IPS-18c (cell line): Measurements from ENCODE around the gene ERC2.

Experiments used
- H3K4me3 ChIP-seq: 2 replicates; pipeline ENCODE4 v1.7.0; 2013; ENCODE audit warnings: low read depth, mild to moderate bottlenecking, low read length, moderate library complexity; ENCODE audit not compliant: insufficient read depth
- H3K9me3 ChIP-seq: one replicate; pipeline ENCODE4 v1.6.1; 2013; ENCODE audit warnings: mild to moderate bottlenecking, low read length, moderate library complexity; ENCODE audit not compliant: control insufficient read depth, insufficient read depth

Gene ERC2

DNA sequence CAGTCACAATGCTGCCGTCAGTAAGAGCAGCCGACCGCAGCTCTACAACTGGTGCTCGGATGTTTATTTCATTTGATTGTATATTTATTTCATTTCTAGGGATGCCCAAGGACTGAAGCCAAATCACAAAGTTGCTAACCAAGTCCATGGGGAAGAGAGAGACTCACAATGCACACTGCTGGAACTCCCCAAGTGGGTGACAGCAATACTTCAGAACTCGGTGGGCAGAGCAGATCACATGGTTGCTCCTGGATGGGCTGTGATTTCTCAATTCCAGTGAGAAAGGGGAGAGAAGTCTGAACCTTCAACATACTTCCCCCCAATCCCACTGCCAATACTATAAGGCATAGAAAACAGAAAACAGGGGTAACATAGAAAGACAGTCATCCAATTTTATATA lies 715.4 kb downstream of the ERC2 start:
- Histone ChIP-seq H3K4me3 (no peak overlapping the region), H3K9me3 (no peaks in the 10 kb centered on the region)

DNA sequence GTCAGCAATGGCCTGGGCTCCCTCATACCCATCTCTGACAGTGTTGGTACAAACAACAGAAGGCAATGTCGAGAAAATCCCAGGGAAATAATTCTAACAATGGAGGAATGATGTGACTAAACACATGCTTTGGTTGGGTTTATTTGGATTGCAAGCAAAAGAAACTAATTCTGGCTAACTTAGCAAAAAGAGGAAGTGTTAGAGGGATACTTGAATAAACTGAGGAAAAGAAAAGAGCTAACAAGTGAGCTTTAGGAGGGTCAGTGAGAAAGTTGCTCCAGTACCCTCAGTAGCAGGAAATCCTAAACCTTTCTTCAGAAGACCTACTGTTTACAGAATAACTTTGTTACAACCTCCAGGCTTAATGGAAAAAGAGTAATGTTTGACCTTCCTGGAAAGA lies 716.5 kb downstream of the ERC2 start:
- no peak overlapping the region for H3K4me3 ChIP-seq
- H3K9me3 ChIP-seq, result no peaks in the 10 kb centered on the region

DNA sequence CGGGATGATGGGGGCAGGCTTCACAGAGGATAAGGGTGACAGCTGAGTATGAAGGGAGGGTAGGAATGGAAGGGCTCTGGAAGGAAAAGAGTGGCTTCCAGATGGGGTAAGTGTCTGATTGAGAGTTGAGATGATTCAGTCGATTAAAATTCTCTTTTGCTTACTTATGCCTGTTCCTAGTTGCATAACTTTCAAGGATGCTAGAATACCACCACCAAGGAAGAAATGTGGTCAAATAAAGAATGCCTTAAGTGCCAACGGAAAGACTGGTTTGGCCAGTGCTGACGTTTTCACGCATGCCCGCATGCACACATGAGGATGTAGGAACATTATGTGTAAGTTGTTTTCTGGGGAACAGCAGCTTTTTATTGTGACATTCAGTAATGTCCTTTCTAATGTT lies 717.7 kb downstream of the ERC2 start:
- no peak overlapping the region for H3K4me3 ChIP-seq
- H3K9me3 ChIP-seq, result no peaks in the 10 kb centered on the region

DNA sequence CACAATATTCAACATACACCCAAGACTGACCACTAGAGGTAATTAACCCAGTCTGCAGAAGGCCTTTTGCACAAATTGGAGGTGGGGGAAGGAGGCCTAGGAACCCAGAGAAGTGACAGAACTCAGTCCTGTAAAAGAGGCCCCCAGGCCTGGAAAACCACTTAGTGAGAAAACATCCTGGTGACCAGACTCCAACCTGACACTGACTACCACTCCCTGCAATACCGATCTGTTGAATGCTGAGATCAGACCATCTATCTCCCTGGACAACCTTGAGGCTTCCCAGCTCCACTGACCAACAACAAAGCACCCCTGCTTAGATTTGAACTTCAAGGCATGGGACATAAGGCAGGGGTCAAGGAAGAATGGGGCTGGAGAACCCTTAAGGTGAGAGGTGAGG lies 719.2 kb downstream of the ERC2 start:
- no peaks in the 10 kb centered on the region for H3K9me3 ChIP-seq
- no peak overlapping the region for H3K4me3 ChIP-seq

DNA sequence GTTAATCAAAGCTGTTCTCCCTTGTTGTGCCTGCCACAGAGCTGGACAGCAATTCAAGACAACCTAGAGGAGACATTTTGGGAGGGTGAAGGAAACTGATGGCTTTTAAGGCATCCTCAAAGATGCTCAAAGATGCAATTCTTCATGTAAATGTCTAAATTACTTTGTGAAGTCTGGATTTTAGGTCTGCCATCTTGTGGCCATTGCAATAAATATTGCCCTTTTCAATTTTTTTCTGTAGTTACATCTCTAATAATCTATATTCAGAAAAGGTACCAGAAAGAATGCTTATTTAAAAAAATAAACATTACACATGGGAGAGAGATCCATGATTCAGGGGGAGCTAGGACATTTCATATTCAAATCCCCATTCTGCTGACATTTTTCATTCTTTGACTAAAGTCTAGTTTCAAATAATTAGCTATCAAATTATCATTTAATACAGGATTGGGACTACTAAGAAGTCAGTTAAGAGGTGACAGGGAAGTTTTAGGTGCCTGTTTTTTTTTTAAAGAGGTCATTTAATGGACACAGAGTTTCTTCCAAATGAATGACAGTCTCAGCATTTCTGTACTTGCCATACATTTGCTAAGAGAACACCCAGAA lies 721.4 kb downstream of the ERC2 start:
- Histone ChIP-seq H3K4me3 (no peak overlapping the region), H3K9me3 (no peaks in the 10 kb centered on the region)

DNA sequence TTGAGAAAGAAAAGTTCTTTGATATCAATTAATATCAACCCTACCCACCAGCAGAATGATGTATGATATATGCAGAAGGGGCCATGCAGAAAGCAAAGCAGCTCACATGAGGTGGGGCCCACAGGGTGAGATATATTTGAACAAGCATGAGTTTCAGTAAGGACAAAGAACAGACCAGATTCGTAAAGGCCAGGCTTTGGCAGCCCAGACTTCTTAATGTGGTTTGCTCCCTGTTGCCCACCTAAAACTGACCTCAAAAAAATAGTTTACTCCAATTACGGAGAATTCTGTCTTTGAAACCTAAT lies 725.5 kb downstream of the ERC2 start:
- no peak overlapping the region for H3K4me3 ChIP-seq
- H3K9me3 ChIP-seq, result no peaks in the 10 kb centered on the region

DNA sequence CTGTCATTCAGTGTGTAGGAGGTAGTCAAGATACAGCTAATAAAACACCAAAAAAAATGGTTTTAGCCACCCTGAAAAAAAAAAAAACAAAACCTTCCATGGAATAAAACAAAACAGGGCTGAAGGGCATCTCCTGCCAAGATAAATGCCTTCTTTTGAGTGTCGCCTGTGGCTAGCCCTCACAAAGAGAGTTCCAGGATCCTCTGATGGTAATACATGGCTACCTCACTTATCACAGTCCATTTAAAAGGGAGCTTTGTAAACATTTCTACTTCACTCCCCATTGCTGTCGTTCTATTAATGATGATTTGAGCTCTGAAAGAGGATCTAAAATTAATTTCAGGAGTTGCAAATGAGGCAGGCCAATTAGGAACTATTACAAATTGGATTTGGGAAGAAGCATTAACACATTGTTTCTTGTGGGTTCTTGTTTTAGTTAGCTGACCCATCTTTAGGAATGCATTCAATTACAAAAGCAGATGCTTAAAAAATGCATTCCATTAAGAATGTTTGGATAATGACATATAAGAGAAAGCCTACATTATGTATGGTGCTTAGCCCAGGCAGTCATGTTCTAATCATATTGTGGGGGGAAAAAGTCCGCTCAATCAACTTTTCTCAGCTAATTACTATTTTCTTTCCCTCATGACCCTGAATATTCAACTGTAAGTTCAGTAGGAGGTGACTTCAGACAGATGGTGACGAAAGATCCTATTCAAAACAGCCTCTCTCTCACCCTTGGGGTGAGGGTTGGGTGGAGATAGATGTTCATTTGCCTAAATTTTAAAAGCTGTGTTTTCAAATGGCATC lies 726.0 kb downstream of the ERC2 start:
- no peaks in the 10 kb centered on the region for H3K9me3 ChIP-seq

DNA sequence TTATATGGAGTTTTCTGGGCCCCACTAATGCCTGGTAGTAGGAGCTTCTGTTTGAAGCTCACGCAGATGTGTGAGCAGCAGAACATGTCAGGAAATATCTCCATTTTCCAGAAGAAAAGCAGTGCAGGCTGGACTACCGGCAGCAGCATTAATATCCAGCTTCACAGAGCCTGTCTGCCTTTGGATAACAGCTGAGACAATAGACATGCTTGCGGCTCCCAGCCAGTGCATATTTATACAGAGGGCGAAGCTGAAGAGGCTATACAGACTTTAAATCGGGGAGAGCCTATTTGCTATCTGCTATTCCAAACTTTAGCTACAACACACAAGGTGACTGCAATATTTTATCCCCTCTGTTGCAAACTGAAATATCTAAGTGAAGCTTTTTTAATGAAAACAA lies 731.1 kb downstream of the ERC2 start:
- H3K9me3 ChIP-seq, result no peaks in the 10 kb centered on the region
- H3K4me3 ChIP-seq, result no peak overlapping the region

More for the DNA sequence above, 726.0 kb downstream of the ERC2 start:
- H3K4me3 ChIP-seq, result no peak overlapping the region

DNA sequence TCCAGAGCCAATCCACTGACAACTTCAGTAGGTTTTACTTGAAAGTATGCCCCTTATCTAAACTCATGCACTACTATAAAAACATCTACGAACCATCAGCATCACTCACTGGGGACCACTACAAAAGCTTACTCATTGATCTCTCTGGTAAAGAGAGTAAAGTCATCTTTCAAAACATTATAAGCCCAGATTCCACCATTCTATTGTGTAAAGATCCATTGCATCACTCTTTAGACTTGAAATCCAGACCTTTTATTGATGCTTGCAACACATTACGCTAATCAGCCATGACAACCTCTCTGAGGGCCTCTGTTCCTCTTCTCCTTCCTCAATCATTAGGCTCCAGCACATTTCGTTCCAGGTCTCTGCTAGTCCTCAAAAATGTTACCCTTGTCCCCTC lies 732.3 kb downstream of the ERC2 start:
- no peak overlapping the region for H3K4me3 ChIP-seq
- H3K9me3 ChIP-seq, result no peaks in the 10 kb centered on the region

DNA sequence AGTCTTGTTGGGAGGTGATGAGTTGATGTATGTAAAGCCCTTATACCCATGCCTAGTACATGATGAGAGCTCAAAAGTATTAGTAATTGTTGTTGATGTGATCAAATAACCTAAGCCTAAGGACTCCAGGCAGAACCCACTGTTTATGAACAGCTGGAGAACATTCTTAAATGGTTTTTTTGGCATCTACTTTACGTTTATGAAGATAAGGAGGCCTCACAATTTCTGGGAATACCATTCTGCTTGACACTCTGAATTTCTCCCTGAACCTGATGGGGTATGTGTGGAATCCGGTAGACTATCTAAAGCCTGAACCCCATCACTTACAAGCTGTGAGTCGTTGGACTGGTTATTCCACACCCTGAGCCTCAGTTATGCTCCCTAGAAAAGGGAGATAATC lies 736.5 kb downstream of the ERC2 start:
- no peak overlapping the region for H3K4me3 ChIP-seq
- H3K9me3 ChIP-seq, result no peaks in the 10 kb centered on the region

DNA sequence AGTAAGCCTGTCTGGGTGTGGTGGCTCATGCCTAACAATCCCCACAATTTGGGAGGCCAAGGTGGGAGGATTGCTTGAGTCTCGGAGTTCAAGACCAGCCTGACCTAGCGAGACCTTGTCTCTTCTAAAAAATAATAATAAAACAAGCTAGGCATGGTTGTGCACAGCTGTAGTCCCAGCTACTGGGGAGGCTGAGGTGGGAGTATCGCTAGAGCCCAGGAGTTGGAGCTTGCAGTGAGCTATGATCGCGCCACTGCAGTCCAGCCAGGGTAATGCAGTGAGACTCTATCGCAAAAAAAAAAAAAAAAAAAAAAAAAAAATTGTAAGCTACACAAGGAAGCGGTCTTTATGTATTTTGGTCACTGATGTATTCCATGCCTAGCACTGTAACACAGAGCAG lies 738.7 kb downstream of the ERC2 start:
- H3K4me3 ChIP-seq, result no peak overlapping the region
- H3K9me3 ChIP-seq, result no peaks in the 10 kb centered on the region

DNA sequence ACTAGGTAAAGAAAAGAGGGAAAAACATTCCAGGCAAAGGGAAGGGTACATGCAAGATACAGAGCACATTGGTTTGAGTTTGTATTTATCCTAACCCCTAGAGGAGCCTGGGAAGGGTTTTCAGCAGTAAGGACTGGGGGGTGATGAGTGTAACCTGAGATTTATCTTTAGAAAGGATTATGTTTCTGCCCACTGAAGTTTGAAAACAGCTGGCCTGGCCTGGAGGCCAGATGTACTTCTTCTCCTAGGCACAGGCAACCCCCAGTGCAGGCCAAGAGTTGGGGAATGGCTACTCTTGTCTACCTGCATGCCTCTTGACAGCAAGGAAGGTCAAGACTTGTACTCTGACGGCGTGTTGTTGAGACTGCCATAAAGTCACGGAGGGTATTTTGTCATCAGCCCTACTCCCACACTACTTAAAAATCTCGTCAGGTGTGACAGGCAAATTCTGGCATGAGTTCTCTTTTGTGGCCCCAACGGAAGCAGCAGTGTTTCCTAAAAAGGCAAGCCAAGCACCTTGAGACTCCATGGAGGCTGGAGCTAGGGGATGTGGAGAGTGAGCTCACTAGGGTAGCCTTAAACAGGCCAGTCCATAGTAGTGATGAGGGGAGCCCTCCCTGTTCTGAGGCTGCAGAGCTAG lies 739.7 kb downstream of the ERC2 start:
- Histone ChIP-seq H3K4me3 (no peak overlapping the region), H3K9me3 (no peaks in the 10 kb centered on the region)

DNA sequence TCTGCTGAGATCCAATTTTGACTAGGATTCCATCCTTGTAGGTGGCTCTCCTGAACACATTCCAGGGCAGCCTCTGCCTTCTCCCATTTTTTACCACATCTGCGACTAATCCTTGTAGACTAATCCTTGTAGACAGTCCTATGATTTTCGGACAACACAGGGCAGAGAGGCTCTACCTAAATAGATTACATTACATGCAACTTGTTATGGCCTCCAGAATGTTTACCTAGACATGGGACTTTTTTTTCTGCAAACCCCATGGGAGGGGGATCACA lies 741.8 kb downstream of the ERC2 start:
- Histone ChIP-seq H3K4me3 (no peak overlapping the region), H3K9me3 (no peaks in the 10 kb centered on the region)

DNA sequence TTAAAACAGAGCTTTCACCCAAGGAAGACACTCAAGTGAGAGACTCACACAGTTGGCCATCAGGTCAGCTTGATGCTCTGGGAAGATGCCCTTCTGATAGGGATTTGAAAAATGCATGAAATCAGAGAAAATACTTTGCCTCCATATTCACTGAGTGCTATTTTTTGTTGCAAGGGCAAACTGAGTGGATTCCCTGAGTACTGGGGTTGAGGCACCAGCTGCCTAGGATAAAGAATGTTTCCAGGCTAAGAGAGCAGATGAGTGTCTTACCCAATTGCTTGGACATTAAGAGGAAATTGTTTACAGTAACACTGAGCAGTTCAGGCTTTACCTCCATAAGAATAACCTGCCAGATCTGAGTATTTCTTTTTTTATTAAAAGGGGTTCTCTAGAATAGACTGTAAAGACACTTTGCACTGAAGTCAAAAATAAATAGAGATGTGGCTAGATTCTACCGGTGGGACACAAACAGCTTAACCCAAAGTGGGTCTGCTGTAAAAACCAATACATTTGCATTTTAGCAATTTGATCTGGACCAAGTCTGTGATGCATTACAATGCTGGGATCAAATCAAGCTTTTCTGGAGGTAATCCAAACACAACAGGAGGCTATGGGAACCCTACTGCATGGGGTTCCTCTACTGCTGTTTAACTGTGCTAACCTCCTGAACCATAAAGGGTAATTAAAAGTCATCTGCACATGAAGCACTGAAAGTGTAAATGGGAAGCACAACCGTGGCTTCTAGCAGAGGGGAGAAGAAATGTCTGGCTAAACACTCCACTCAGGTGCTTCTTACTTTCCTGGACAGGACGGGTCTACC lies 742.4 kb downstream of the ERC2 start:
- H3K4me3 ChIP-seq, result no peak overlapping the region
- H3K9me3 ChIP-seq, result no peaks in the 10 kb centered on the region

DNA sequence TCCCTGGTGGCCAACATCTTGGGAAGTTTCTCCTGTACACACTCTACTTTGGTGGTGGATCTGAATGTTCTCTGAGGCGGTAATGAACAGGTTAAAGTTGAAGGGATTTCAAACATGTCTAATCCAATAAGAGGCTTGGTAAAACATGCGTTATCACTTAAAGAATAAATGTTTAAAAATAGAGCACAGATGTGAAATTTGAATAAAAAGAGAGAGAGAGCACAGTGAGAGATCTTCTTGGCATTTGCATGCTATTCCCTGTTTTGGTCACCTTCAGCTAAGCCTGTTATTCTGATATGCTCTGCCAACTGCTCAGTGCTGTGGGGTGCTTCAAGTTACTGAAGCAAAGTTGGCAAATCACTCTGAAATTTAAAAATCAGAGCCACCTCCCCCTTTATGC lies 743.4 kb downstream of the ERC2 start:
- no peak overlapping the region for H3K4me3 ChIP-seq
- no peaks in the 10 kb centered on the region for H3K9me3 ChIP-seq

DNA sequence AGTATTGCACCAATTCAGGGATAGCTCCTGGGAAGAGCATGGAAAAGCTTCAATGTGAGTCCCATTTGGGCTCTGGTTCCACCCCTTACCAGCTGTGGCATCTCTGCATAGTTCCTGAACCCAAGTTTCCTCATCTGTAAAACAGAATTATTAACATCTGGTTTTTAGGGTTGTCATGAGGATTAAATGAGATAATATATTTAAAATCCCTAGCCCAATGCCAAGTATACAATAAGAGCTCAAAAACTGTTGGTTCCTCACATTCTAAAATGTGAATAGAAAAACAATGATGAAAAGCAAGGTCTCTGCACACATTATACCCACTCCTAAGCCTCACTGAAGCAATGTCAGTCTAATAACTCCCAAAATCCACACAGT lies 743.9 kb downstream of the ERC2 start:
- H3K4me3 ChIP-seq, result no peak overlapping the region
- H3K9me3 ChIP-seq, result no peaks in the 10 kb centered on the region

DNA sequence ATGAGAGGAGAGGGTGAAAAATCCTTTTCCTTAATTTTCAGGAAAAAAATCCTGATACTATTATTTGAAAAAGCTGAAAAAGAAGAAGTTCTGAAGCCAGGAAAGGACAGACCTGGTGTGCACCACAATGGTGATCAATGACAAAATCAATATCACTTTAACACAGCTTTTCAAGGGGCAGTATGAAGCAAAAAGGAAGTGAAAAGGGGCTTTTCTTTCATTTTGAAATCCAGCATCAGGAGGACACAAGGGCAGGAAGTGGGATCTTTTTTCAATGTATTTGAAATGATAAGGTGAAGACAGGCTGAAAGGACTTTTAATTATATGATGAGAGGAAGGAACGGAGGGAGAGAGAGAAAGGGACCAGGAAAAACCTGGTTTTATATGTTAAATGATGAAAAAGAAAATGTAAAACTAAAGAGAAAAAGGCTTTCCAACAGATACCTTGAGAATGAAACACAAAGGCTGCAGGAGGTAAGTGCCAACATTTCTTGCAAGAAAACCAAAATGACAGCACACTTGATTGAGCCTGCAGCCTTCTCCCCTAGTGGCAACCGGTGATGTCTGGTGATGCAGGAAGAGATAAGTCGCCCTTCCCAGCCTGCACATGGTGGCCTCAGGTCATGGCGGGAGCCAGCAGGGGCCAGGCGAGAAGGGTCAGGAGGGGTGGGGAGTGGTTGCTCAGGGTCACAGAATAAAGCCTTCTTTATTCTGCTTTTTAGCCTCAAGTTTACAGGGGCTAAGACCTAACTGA lies 744.4 kb downstream of the ERC2 start:
- H3K4me3 ChIP-seq, result no peak overlapping the region

More for the DNA sequence above, 744.4 kb downstream of the ERC2 start:
- H3K9me3 ChIP-seq, result no peaks in the 10 kb centered on the region
